Panc1 (cell line): Measurements from ENCODE around the gene KLF9. TPM values are rescaled to one million over a fixed set of nuclear protein-coding genes. Genes with fewer than 3 reads are reported as not detected.

ENCODE experiments used
- ATAC-seq: fragments of 200-7000 bp; cut with Tn5 transposase; 2 replicates; pipeline ENCODE4 v1.9.1; 2020; ENCODE audit warnings: mild to moderate bottlenecking, moderate library complexity
- BruUV-seq: library from RNA; stranded (reverse); fragments of 400-500 nt; replicated peaks from 2 replicates; lab custom pipeline; 2021; lab: Mats Ljungman, UMichigan
- CTCF ChIA-PET: fragments of 300-600 bp; sonication (Branson Sonifier 250); formaldehyde crosslinking; loops from one replicate; lab custom pipeline; 2022; ENCODE audit warnings: antibody characterized with exemption; lab: Charles Lee
- POLR2A ChIA-PET: fragments of 300-600 bp; sonication (Branson Sonifier 250); formaldehyde crosslinking; loops from one replicate; lab custom pipeline; 2022; ENCODE audit warnings: antibody characterized with exemption; lab: Charles Lee
- DNase-seq: peaks from one replicate; pipeline ENCODE4 v3.0.0-alpha.2; 2010; ENCODE audit warnings: low read depth, low spot score
- H3K27ac ChIP-seq: 2 replicates; pipeline ENCODE4 v1.5.1; 2011; ENCODE audit warnings: mild to moderate bottlenecking, low read length, inconsistent platforms
- H3K27me3 ChIP-seq: fragments of 200-500 bp; sonication (Bioruptor generic); 2 replicates; pipeline ENCODE4 v1.6.0; 2014; ENCODE audit warnings: low read length, inconsistent platforms; ENCODE audit not compliant: control insufficient read depth, insufficient read depth
- H3K36me3 ChIP-seq: fragments of 200-500 bp; sonication (Bioruptor generic); 2 replicates; pipeline ENCODE4 v1.5.1; 2014; ENCODE audit warnings: inconsistent platforms, mild to moderate bottlenecking, low read length, moderate library complexity; ENCODE audit not compliant: control insufficient read depth, insufficient read depth
- H3K4me1 ChIP-seq: 2 replicates; pipeline ENCODE4 v1.5.1; 2011; ENCODE audit warnings: inconsistent platforms, mild to moderate bottlenecking, low read length, moderate library complexity; ENCODE audit not compliant: control insufficient read depth, insufficient read depth
- H3K4me3 ChIP-seq, 2 experiments: 2 replicates each; pipeline ENCODE4 v1.5.1; 2011 to 2012; ENCODE audit warnings: low read depth in 2 of 2, low read length in 2 of 2, mild to moderate bottlenecking in 2 of 2, inconsistent platforms in 1 of 2, moderate library complexity in 1 of 2
- H3K9me3 ChIP-seq: fragments of 200-500 bp; sonication (Bioruptor generic); 2 replicates; pipeline ENCODE4 v1.5.1; 2014; ENCODE audit warnings: low read depth, mild to moderate bottlenecking, inconsistent platforms, low read length, moderate library complexity; ENCODE audit not compliant: control insufficient read depth, insufficient read depth
- CTCF ChIP-seq: fragments of 450-650 bp; IDR thresholded peaks from 2 replicates; pipeline ENCODE4 v1.5.1; 2017; ENCODE audit warnings: mild to moderate bottlenecking
- POLR2AphosphoS5 ChIP-seq: IDR thresholded peaks from 2 replicates; pipeline ENCODE4 v1.6.1; 2012; ENCODE audit warnings: mild to moderate bottlenecking, low read depth, low read length, moderate library complexity
- REST ChIP-seq, 2 experiments: IDR thresholded peaks; 2 replicates each; pipeline ENCODE4 v1.6.1; 2011 to 2012; ENCODE audit warnings: low read depth in 2 of 2, control low read depth in 1 of 2, low read length in 1 of 2, mild to moderate bottlenecking in 1 of 2, moderate library complexity in 1 of 2; ENCODE audit not compliant: insufficient read depth in 1 of 2
- SIN3A ChIP-seq: IDR thresholded peaks from 2 replicates; pipeline ENCODE4 v1.6.1; 2012; ENCODE audit warnings: low read depth, mild to moderate bottlenecking, low read length, moderate library complexity, borderline replicate concordance; ENCODE audit not compliant: insufficient read depth
- TCF7L2 ChIP-seq: IDR thresholded peaks from 2 replicates; pipeline ENCODE4 v1.6.1; 2011; ENCODE audit warnings: mild to moderate bottlenecking, low read depth, low read length, inconsistent platforms
- in situ Hi-C: cut with HindIII; loops from 2 replicates; pipeline ENCODE4 v1.10.0; 2016; ENCODE audit warnings: low sequenced_read_pairs, low pct_unique_long_range_greater_than_20kb
- intact Hi-C: fragments of 100-400 bp; cut with micrococcal nuclease; formaldehyde crosslinking; loops from one replicate; pipeline ENCODE4 v1.10.0; 2022; ENCODE audit not compliant: unreplicated experiment
- total RNA-seq: library from RNA; stranded (reverse); gene quantifications from one replicate; pipeline ENCODE4 v1.2.1, GENCODE V29; 2021; ENCODE audit not compliant: unreplicated experiment

KLF9 gene
- total RNA-seq, 1 experiment from 2014 or later: 0.95 TPM

- ATAC-seq (no peak), DNase-seq (no peak)
- CTCF ChIA-PET: no interaction called here
- H3K4me3 ChIP-seq: no peak overlapping the region
- in situ Hi-C loops (no loop called here), intact Hi-C loops (no loop called here)
- BruUV-seq: no TSS peak
- H3K36me3 ChIP-seq: no peaks in the 10 kb centered on the region
- no peaks in the 10 kb centered on the region for H3K4me1 ChIP-seq
- TF ChIP-seq POLR2AphosphoS5 (no peak), CTCF (no peak), SIN3A (no peak), REST (IDR thresholded peaks at IDR 0.05; ENCODE audit: insufficient read depth in 1 of 2, low read depth in 2 of 2, low read length in 1 of 2) (no peak), TCF7L2 (no peak)
- POLR2A ChIA-PET: no interaction called here
- no peaks in the 10 kb centered on the region for H3K9me3 ChIP-seq
- H3K27ac ChIP-seq: no peak overlapping the region
- H3K27me3 ChIP-seq: no peaks in the 10 kb centered on the region
Measured at GRCh38 chr9:70455993-70456704, 41.7 kb upstream of the KLF9 start.

GRCh38 chr9:70452365-70452764, 37.9 kb upstream of the KLF9 start:
- ChIA-PET POLR2A (no interaction called here), CTCF (no interaction called here)
- no TSS peak for BruUV-seq

More at GRCh38 chr9:70452365-70452764, 37.9 kb upstream of the KLF9 start:
- no peak overlapping the region for H3K4me3 ChIP-seq
- no peak overlapping the region for H3K27ac ChIP-seq
- no peak for ATAC-seq
- no peaks in the 10 kb centered on the region for H3K4me1 ChIP-seq
- H3K36me3 ChIP-seq: no peaks in the 10 kb centered on the region
- in situ Hi-C loops (no loop called here), intact Hi-C loops (no loop called here)
- no peaks in the 10 kb centered on the region for H3K27me3 ChIP-seq
- TF ChIP-seq REST (IDR thresholded peaks at IDR 0.05; ENCODE audit: insufficient read depth in 1 of 2, low read depth in 2 of 2, low read length in 1 of 2): no peak
- no peak for TF ChIP-seq POLR2AphosphoS5
- no peak for TF ChIP-seq CTCF
- TF ChIP-seq SIN3A: no peak
- TF ChIP-seq TCF7L2: no peak
- DNase-seq: no peak
- no peaks in the 10 kb centered on the region for H3K9me3 ChIP-seq
